Sigmoid colon (tissue), 4 donors: Measurements from ENCODE around the gene KASH5.

Source experiments
- CTCF ChIP-seq, 4 experiments: fragments of 450-650 bp in 3 of 4; fragments of 200-600 bp in 1 of 4; IDR thresholded peaks; one replicate each; pipeline ENCODE4 v1.5.1; 2016 to 2019; ENCODE audit warnings: antibody characterized with exemption in 4 of 4, mild to moderate bottlenecking in 3 of 4, moderate library complexity in 2 of 4
- EP300 ChIP-seq, 4 donors: sonication (generic); formaldehyde crosslinking; IDR thresholded peaks; one replicate each; pipeline ENCODE4 v1.6.1; 2017; ENCODE audit warnings: antibody characterized with exemption in 4 of 4
- POLR2A ChIP-seq, 2 donors: fragments of 450-650 bp; IDR thresholded peaks; one replicate each; pipeline ENCODE4 v1.6.1; 2016; ENCODE audit warnings: antibody characterized with exemption in 2 of 2, mild to moderate bottlenecking in 2 of 2, moderate library complexity in 2 of 2
- POLR2AphosphoS5 ChIP-seq, 4 donors: sonication (generic); formaldehyde crosslinking; IDR thresholded peaks; one replicate each; pipeline ENCODE4 v1.6.1; 2017; ENCODE audit warnings: antibody characterized with exemption in 4 of 4

DNA sequence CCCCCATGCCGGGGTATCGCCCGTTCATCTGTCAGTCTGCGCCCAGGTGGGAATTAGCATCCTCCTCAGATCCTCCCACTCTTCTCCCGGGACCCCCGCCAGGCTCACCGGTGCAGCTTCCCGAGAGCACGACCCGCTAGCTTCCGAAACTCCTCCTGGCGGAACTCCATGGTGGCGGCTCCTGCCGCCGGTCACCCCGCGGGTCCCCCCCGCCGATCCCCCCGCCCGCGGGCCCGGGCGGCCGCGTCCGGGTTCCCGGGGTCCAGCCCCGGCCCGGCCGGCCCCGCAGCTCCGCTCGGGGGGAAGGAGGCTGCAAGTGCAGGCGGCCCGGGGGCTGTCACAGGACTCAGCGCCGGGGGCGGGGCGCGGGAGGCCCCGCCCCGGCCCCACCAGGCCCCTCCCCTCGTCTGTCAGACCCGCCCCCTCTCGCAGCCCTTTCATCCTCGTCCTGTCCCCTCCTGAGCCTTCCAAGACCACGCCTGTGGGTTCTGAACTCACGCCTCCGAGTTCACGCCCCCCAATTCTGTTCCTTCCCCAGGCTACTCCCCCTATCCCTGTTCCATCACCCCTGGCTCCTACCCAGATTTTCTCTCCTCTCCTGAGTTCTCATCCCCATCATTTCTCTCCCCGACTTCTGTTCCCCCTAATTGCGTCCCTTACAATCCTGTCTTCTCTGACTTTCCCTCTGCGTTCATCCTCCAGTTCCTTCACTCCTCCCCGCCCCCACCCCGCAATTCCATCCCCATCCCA, 53.3 kb downstream of the KASH5 start, which contains the start of gene SLC17A7:
- TF ChIP-seq CTCF (IDR thresholded peaks at IDR 0.05) (no peak), POLR2A (IDR thresholded peaks at IDR 0.05) (no peak), EP300 (IDR thresholded peaks at IDR 0.05) (no peak), POLR2AphosphoS5 (IDR thresholded peaks at IDR 0.05) (no peak)
